A549 (cell line): ENCODE data around the gene LAMC1.

Experiments
- EHMT2 ChIP-seq: fragments of 200-600 bp; sonication (generic); IDR thresholded peaks from 2 replicates; pipeline ENCODE4 v1.6.1; 2016; ENCODE audit warnings: antibody characterized with exemption, low read depth, mild to moderate bottlenecking, moderate library complexity
- NPAS2 ChIP-seq: fragments of 250-450 bp; sonication (Bioruptor Pico); IDR thresholded peaks from 2 replicates; pipeline ENCODE4 v1.8.0; 2022; ENCODE audit warnings: mild to moderate bottlenecking, moderate library complexity, borderline replicate concordance
- NR3C1 ChIP-seq: fragments of >200 bp; sonication (Bioruptor Twin); formaldehyde crosslinking; IDR thresholded peaks from 3 replicates; pipeline ENCODE4 v1.6.1; 2017
- TF ChIP-seq, protein P1 (sequence below): fragments of >200 bp; sonication (Bioruptor Twin); formaldehyde crosslinking; IDR thresholded peaks from 3 replicates; pipeline ENCODE4 v1.5.1; 2016
- TF ChIP-seq, protein P2 (sequence below): fragments of 450-650 bp; IDR thresholded peaks from 2 replicates; pipeline ENCODE4 v1.6.1; 2014; ENCODE audit warnings: antibody characterized with exemption

DNA sequence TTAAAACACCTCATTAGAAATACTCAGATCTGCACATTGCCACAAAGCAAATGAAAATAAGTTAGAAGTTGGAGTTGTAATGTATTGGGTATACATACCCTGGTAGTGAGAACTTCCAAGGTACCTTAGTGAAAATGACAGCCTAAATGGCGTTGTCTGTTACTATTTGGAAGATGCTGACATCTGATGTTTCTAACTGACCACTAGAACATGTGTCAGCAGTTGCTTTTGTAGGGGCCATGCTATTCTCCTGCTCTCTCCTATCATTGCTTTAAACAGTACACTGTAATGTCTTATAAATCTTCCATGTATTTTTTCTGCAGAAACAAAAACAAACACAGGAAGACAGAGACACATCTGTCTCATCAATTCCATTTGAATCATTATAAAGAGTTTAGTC lies 40.1 kb downstream of the LAMC1 start:
- TF ChIP-seq, protein P1, sequence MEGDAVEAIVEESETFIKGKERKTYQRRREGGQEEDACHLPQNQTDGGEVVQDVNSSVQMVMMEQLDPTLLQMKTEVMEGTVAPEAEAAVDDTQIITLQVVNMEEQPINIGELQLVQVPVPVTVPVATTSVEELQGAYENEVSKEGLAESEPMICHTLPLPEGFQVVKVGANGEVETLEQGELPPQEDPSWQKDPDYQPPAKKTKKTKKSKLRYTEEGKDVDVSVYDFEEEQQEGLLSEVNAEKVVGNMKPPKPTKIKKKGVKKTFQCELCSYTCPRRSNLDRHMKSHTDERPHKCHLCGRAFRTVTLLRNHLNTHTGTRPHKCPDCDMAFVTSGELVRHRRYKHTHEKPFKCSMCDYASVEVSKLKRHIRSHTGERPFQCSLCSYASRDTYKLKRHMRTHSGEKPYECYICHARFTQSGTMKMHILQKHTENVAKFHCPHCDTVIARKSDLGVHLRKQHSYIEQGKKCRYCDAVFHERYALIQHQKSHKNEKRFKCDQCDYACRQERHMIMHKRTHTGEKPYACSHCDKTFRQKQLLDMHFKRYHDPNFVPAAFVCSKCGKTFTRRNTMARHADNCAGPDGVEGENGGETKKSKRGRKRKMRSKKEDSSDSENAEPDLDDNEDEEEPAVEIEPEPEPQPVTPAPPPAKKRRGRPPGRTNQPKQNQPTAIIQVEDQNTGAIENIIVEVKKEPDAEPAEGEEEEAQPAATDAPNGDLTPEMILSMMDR = no peak
- TF ChIP-seq EHMT2 (no peak), NPAS2 (CRISPR knock-in tag) (no peak), NR3C1 (no peak)
- TF ChIP-seq, protein P2, sequence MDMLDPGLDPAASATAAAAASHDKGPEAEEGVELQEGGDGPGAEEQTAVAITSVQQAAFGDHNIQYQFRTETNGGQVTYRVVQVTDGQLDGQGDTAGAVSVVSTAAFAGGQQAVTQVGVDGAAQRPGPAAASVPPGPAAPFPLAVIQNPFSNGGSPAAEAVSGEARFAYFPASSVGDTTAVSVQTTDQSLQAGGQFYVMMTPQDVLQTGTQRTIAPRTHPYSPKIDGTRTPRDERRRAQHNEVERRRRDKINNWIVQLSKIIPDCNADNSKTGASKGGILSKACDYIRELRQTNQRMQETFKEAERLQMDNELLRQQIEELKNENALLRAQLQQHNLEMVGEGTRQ = no peak
